Measurements from ENCODE around the gene AIPL1.

DNA sequence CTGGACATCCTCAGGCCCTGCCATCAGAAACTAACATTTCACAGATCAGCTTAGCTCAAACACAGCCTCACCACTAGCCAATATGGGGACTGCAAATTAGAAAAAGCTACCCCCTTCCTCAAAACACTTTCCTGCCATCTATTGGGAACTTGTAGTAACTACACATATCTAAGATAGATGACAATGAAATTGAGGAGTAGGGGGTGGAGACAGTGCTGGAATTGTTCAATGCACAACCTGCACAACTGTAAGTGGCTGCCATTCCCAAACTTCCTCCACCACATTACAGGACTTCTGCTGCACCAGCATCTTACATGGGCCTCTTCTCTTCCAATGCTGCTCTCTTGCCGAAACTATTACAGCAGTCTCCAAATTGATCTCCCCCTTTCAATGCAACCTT is 21.9 kb downstream of the AIPL1 start:
- TF ChIP-seq CTCF (conservative IDR thresholded peaks at IDR 0.05; ENCODE audit: low read depth, low read length) = peak; percentile 59
- no peak for TF ChIP-seq POLR2A (IDR thresholded peaks at IDR 0.05; ENCODE audit: low read depth, low read length)
- TF ChIP-seq MXI1 (IDR thresholded peaks at IDR 0.05; ENCODE audit: borderline replicate concordance, low read depth, low read length) = no peak
- TF ChIP-seq, protein P1, sequence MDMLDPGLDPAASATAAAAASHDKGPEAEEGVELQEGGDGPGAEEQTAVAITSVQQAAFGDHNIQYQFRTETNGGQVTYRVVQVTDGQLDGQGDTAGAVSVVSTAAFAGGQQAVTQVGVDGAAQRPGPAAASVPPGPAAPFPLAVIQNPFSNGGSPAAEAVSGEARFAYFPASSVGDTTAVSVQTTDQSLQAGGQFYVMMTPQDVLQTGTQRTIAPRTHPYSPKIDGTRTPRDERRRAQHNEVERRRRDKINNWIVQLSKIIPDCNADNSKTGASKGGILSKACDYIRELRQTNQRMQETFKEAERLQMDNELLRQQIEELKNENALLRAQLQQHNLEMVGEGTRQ (IDR thresholded peaks at IDR 0.05; ENCODE audit: low read depth, low read length) = no peak
- TF ChIP-seq ELK1 (IDR thresholded peaks at IDR 0.05; ENCODE audit: borderline replicate concordance, low read depth, low read length) = no peak
- no peak for TF ChIP-seq RFX5 (IDR thresholded peaks at IDR 0.05; ENCODE audit: low read depth, low read length)
- TF ChIP-seq RAD21 (IDR thresholded peaks at IDR 0.05; ENCODE audit: low read length) = peak; percentile 66
- no peak for TF ChIP-seq CHD1 (IDR thresholded peaks at IDR 0.05; ENCODE audit: low read depth, low read length)
- no peak for TF ChIP-seq MAFK (IDR thresholded peaks at IDR 0.05; ENCODE audit: low read depth, low read length)
- TF ChIP-seq FOS (IDR thresholded peaks at IDR 0.05; ENCODE audit: low read depth, low read length) = no peak
- no peak for TF ChIP-seq CEBPB (IDR thresholded peaks at IDR 0.05; ENCODE audit: low read depth, low read length)
- TF ChIP-seq MAZ (IDR thresholded peaks at IDR 0.05; ENCODE audit: borderline replicate concordance, low read depth, low read length) = no peak
- no peak for TF ChIP-seq BHLHE40 (IDR thresholded peaks at IDR 0.05; ENCODE audit: low read depth, low read length)
